ENCODE measurements around the gene LIX1L.

- TF ChIP-seq EZH2phosphoT487 (IDR thresholded peaks at IDR 0.05; ENCODE audit: borderline replicate concordance) (no peak), CTCF (conservative IDR thresholded peaks at IDR 0.05; ENCODE audit: low read length) (no peak)
Measured at GRCh38 chr1:145995964-145996432, 38.2 kb upstream of the LIX1L start.

Data from Loucy (cell line).